ENCODE results near the gene CFAP77. TPM values are rescaled to one million over a fixed set of nuclear protein-coding genes. Genes with fewer than 3 reads are reported as not detected.

Gene CFAP77
- total and polyA plus RNA-seq, 2 donors from 2014 or later, result 0.50 TPM; not detected in 1

- no peaks in the 10 kb centered on the region for H3K9me3 ChIP-seq (ENCODE audit: control insufficient read depth in 2 of 3, insufficient read depth in 1 of 3, low read length in 3 of 3)
- H3K36me3 ChIP-seq (ENCODE audit: control insufficient read depth in 2 of 3, insufficient read depth in 3 of 3, low read length in 3 of 3), result no peaks in the 10 kb centered on the region
- no peak overlapping the region for H3K4me3 ChIP-seq (ENCODE audit: low read length in 3 of 3)
- no peak for DNase-seq
- no peak for TF ChIP-seq CTCF (IDR thresholded peaks at IDR 0.05; ENCODE audit: borderline replicate concordance, extremely low read depth, insufficient read depth)
- H3K27ac ChIP-seq (ENCODE audit: low read depth in 2 of 2, low read length in 2 of 2), result no peak overlapping the region
- no peak for FAIRE-seq
- H3K27me3 ChIP-seq (ENCODE audit: control insufficient read depth, insufficient read depth, low read length), result no peaks in the 10 kb centered on the region
- H3K4me1 ChIP-seq (ENCODE audit: control insufficient read depth in 2 of 3, insufficient read depth in 2 of 3, low read depth in 1 of 3, low read length in 3 of 3), result no peaks in the 10 kb centered on the region
- intact Hi-C loops (cut with DNase I), result no loop called here
- no peak overlapping the region for H3K9ac ChIP-seq (ENCODE audit: low read length in 3 of 3)
These were observed 106.9 kb downstream of the CFAP77 start for GRCh38 chr9:132516911-132517310.

- intact Hi-C loops (cut with DNase I), result no loop called here
- no peaks in the 10 kb centered on the region for H3K36me3 ChIP-seq (ENCODE audit: control insufficient read depth in 2 of 3, insufficient read depth in 3 of 3, low read length in 3 of 3)
- H3K4me3 ChIP-seq (ENCODE audit: low read length in 3 of 3), result no peak overlapping the region
- no peak for FAIRE-seq
- TF ChIP-seq CTCF (IDR thresholded peaks at IDR 0.05; ENCODE audit: borderline replicate concordance, extremely low read depth, insufficient read depth), result no peak
- H3K4me1 ChIP-seq (ENCODE audit: control insufficient read depth in 2 of 3, insufficient read depth in 2 of 3, low read depth in 1 of 3, low read length in 3 of 3), result no peaks in the 10 kb centered on the region
- H3K9me3 ChIP-seq (ENCODE audit: control insufficient read depth in 2 of 3, insufficient read depth in 1 of 3, low read length in 3 of 3), result no peaks in the 10 kb centered on the region
- H3K27me3 ChIP-seq (ENCODE audit: control insufficient read depth, insufficient read depth, low read length), result no peaks in the 10 kb centered on the region
- no peak overlapping the region for H3K27ac ChIP-seq (ENCODE audit: low read depth in 2 of 2, low read length in 2 of 2)
- DNase-seq, result no peak
- no peak overlapping the region for H3K9ac ChIP-seq (ENCODE audit: low read length in 3 of 3)
These were observed 108.0 kb downstream of the CFAP77 start for GRCh38 chr9:132517815-132518550.

GRCh38 chr9:132518626-132519025 is 108.6 kb downstream of the CFAP77 start:
- H3K4me3 ChIP-seq (ENCODE audit: low read length in 3 of 3), result no peak overlapping the region
- H3K9me3 ChIP-seq (ENCODE audit: control insufficient read depth in 2 of 3, insufficient read depth in 1 of 3, low read length in 3 of 3), result no peaks in the 10 kb centered on the region
- H3K9ac ChIP-seq (ENCODE audit: low read length in 3 of 3), result no peak overlapping the region
- H3K27me3 ChIP-seq (ENCODE audit: control insufficient read depth, insufficient read depth, low read length), result no peaks in the 10 kb centered on the region
- no peak overlapping the region for H3K27ac ChIP-seq (ENCODE audit: low read depth in 2 of 2, low read length in 2 of 2)
- FAIRE-seq, result no peak
- no peak for TF ChIP-seq CTCF (IDR thresholded peaks at IDR 0.05; ENCODE audit: borderline replicate concordance, extremely low read depth, insufficient read depth)
- no peaks in the 10 kb centered on the region for H3K36me3 ChIP-seq (ENCODE audit: control insufficient read depth in 2 of 3, insufficient read depth in 3 of 3, low read length in 3 of 3)
- intact Hi-C loops (cut with DNase I), result no loop called here
- DNase-seq, result no peak
- H3K4me1 ChIP-seq (ENCODE audit: control insufficient read depth in 2 of 3, insufficient read depth in 2 of 3, low read depth in 1 of 3, low read length in 3 of 3), result no peaks in the 10 kb centered on the region
